GM10266 (cell line): Measurements from ENCODE around the gene LDHD.
"Not testable (repeated sequence)": the region's sequence is repeated elsewhere in the genome, so short reads cannot be mapped to it uniquely, and the experiment has no call there.

Source experiments
- DNase-seq: peaks from one replicate; pipeline ENCODE4 v3.0.0; 2012; ENCODE audit errors: extremely low spot score
- TF ChIP-seq, protein P1 (sequence below): IDR thresholded peaks from 2 replicates; pipeline ENCODE4 v1.5.1; 2012; ENCODE audit warnings: mild to moderate bottlenecking, low read depth; ENCODE audit not compliant: control insufficient read depth, insufficient read depth; ENCODE audit errors: missing control alignments

The LDHD gene

DNA sequence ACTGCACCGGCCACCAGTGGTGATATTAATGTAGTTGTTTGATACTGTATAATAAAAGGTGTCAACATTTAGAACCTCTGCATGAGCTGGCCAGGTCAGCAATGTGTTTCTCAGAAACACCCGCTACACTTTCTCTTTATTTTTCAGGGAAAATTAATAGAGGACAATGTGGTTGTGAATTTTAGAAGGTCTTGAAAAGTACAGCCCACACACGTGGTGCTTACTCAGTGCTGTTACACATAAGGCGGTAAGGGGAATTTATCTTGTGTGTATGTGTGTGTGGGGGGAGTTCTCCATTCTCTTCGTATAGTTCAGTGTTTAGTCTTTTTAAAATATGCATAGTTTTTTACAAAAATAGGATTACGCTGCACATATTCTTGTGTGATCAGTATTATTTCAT, 27.4 kb upstream of the LDHD start:
- TF ChIP-seq, protein P1, sequence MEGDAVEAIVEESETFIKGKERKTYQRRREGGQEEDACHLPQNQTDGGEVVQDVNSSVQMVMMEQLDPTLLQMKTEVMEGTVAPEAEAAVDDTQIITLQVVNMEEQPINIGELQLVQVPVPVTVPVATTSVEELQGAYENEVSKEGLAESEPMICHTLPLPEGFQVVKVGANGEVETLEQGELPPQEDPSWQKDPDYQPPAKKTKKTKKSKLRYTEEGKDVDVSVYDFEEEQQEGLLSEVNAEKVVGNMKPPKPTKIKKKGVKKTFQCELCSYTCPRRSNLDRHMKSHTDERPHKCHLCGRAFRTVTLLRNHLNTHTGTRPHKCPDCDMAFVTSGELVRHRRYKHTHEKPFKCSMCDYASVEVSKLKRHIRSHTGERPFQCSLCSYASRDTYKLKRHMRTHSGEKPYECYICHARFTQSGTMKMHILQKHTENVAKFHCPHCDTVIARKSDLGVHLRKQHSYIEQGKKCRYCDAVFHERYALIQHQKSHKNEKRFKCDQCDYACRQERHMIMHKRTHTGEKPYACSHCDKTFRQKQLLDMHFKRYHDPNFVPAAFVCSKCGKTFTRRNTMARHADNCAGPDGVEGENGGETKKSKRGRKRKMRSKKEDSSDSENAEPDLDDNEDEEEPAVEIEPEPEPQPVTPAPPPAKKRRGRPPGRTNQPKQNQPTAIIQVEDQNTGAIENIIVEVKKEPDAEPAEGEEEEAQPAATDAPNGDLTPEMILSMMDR: no peak
- DNase-seq: no peak

DNA sequence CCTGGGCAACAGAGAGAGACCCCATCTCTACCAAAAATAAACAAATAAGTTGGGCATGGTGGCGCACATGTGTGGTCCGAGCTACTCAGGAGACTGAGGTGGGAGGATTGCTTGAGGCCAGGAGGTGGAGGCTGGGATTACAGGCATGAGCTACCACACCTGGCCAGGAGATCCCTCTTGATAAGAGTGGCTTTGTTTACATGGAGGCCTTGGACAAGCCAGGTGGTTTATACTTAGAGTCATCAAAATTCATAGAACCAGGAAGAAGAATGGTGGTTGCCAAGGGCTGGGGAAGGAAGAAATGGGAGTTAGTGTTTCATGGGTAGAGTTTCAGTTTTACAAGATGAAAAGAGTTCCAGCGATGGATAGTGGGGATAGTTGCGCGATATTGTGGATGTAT, 22.9 kb upstream of the LDHD start:
- DNase-seq: no peak
- TF ChIP-seq, protein P1: no peak

DNA sequence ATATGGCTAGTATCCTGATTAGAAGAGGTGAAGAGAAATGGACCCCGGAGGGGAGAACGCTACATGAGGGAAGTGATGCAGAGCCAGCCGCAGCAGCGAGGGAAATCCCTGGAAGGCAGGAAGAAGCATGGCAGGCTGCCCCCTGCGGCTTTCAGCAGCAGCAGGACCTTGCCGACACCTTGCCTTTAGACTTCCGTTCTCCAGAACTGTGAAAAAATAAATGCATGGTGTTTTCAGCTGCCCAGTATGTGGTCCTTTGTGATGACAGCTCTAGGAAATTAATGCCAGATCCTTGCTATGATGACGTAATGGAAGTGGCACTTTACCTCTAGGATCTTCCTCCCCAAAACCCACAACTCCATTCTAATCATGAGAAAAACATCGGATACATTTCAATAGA, 22.1 kb upstream of the LDHD start:
- no peak for DNase-seq
- TF ChIP-seq, protein P1: no peak

DNA sequence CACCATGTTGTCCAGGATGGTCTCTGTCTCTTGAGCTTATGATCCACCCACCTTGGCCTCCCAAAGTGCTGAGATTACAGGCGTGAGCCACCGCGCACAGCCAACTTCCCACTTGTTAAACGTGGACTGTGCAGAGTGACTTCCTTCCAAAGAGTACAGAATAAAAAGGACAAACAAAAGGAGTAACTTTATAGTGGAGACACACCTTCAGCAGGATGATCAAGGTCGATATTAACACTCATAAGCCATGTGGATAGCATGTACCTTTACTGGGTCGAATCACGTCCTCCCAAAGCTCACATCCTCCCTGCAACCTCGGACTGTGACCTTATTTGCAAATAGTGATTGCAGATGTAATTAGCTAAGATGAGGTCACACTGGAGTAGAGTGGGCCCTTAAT, 21.7 kb upstream of the LDHD start:
- no peak for DNase-seq
- TF ChIP-seq, protein P1: no peak

DNA sequence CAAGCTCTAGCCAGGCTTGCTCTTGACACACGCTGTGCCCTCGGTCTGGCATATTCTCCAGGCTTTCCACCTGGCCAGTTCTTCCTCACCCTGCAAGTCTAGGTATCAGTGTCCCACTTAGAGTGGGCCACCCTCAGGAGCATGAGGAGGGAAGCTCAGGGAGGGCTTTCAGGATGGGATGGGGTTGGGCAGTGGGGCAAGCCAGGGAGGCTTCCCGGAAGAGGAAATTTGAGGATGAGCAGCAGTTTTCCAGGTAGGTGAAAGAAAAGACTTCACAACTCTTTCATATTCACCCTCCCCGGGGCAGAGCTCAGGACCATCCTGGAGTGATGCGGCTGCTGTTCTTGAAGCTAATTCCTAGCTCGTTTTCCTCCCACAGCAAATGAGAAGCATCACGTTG, 14.5 kb upstream of the LDHD start:
- TF ChIP-seq, protein P1: no peak
- no peak for DNase-seq

DNA sequence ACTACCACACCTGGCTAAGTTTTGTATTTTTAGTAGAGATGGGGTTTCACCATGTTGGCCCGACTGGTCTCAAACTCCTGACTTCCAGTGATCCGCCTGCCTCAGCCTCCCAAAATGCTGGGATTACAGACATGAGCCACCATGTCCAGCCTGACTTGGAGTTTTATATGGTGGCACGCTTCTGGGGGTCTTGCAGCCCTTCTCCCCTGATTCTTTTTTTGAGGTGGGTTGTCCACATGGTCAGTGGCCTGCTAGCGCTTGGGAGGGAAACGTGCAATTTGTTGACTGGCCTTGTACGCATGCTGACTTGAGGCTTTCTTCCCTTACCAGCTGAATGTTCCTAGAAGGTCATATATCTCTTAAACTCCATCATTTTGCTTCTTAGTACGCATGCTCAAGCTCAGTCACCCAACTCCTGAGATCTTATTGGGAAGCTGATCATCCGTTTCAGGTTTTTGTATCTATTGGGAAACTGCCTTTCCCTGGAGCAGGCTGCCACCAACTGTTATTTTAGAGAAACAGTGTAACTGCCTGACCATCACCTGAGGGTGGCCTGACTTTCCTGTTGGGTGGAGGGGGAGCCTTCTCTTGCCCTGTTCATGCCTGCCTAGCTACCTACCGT, 13.7 kb upstream of the LDHD start:
- DNase-seq: no peak
- TF ChIP-seq, protein P1: no peak

DNA sequence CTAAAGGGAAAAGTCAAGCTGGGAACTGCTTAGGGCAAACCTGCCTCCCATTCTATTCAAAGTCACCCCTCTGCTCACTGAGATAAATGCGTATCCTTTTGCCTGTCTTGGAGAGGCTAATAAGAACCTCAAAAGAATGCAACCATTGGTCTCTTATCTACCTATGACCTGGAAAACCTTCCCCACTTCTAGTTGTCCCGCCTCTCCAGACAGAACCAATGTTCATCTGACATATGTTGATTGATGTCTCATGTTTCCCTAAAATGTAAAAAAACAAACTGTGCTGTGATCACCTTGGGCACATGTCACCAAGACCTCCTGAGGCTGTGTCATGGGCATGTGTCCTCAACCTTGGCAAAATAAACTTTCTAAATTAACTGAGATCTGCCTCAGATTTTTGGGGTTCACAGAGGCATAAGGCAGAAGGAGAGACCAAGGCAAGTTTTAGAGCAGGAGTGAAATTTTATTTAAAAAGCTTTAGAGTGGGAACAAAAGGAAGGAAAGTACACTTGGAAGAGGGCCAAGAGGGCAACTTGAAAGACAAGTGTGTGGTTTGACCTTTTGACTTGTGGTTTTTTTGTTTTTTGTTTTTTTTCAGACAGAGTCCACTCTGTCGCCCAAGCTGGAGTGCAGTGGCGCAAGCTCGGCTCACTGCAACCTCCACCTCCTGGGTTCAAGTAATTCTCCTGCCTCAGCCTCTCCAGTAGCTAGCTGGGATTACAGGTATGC, 13.0 kb upstream of the LDHD start:
- DNase-seq: not testable (repeated sequence)

DNA sequence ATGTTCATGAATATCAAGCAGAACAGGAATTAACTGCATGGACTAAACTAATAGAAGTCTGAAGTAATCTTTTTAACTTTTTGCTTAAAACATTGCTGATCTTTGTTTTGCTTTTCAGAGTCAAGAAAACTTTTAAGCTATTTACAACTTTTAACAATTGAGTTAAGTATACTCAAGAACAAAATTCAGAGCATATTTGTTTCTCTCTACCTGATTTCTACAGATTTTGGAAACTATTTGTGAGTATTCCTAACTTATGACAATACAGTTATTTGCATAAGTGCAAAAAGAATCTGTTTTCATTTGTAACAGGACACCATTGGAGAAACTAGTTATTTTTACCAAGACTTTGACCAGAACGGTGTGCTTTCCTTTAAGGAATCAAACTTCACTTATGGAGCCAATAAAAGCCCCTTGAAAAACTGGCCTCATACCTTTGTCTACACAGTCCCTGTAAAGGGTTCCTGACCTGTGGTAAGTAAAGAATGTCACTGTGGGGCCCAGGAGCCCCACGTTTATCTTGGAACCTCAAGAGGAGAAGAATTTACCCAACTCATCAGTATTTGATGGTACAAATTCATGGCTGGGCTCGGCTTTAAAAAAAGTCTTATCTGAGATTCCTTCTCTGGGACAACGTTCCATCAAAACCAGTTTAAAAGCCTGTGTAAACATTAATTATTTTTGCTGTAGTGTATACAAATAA, 11.3 kb upstream of the LDHD start:
- no peak for DNase-seq
- TF ChIP-seq, protein P1: no peak
